AG04450 (cell line): ENCODE results near the gene KBTBD6. TPM values are rescaled to one million over a fixed set of nuclear protein-coding genes. Genes with fewer than 3 reads are reported as not detected.
"Not testable (repeated sequence)": the region's sequence is repeated elsewhere in the genome, so short reads cannot be mapped to it uniquely, and the experiment has no call there.

ENCODE experiments used
- CTCF ChIA-PET: fragments of 300-600, 350-600 bp; formaldehyde crosslinking; extraction: SDS; loops from one replicate; lab custom pipeline; 2022; ENCODE audit warnings: antibody characterized with exemption, inconsistent platforms; lab: Charles Lee
- POLR2A ChIA-PET: fragments of 350-600 bp; formaldehyde crosslinking; extraction: SDS; loops from one replicate; lab custom pipeline; 2021; ENCODE audit warnings: antibody characterized with exemption, inconsistent platforms; lab: Yijun Ruan, JAX
- DNase-seq: peaks from one replicate; pipeline ENCODE4 v3.0.0-alpha.2; 2011; ENCODE audit warnings: low read depth, low spot score
- H3K27ac ChIP-seq: one replicate; pipeline ENCODE4 v1.5.1; 2012; ENCODE audit warnings: low read depth, low read length, control low read depth
- H3K27me3 ChIP-seq: one replicate; pipeline ENCODE4 v1.6.0; 2012; ENCODE audit warnings: low read length; ENCODE audit not compliant: control insufficient read depth, insufficient read depth
- H3K4me3 ChIP-seq: 2 replicates; pipeline ENCODE4 v1.5.1; 2011; ENCODE audit warnings: mild to moderate bottlenecking, low read depth, low read length, control low read depth
- H3K9me3 ChIP-seq: 2 replicates; pipeline ENCODE4 v1.5.1; 2012; ENCODE audit warnings: low read length; ENCODE audit not compliant: control insufficient read depth, insufficient read depth
- CTCF ChIP-seq: IDR thresholded peaks from 2 replicates; pipeline ENCODE4 v1.5.1; 2011; ENCODE audit warnings: low read depth, low read length, control low read depth, inconsistent platforms
- polyA plus RNA-seq: library from polyadenylated mRNA; depleted of rRNA; stranded (reverse); fragments of >200 nt; gene quantifications from 2 replicates; pipeline ENCODE4 v1.2.3, GENCODE V29; 2011; rRNA removed
- small RNA-seq: library from RNA; depleted of rRNA; stranded (forward); fragments of <200 nt; gene quantifications from one replicate; pipeline ENCODE3, GENCODE V24; 2012; ENCODE audit warnings: low read depth; ENCODE audit not compliant: insufficient read length

KBTBD6 gene
- polyA plus RNA-seq, 1 experiment = 8.3 TPM

GRCh38 chr13:41098761-41099160 is 33.8 kb downstream of the KBTBD6 start:
- TF ChIP-seq CTCF = no peak
- CTCF ChIA-PET = no interaction called here
- H3K27ac ChIP-seq = no peak overlapping the region

DNA sequence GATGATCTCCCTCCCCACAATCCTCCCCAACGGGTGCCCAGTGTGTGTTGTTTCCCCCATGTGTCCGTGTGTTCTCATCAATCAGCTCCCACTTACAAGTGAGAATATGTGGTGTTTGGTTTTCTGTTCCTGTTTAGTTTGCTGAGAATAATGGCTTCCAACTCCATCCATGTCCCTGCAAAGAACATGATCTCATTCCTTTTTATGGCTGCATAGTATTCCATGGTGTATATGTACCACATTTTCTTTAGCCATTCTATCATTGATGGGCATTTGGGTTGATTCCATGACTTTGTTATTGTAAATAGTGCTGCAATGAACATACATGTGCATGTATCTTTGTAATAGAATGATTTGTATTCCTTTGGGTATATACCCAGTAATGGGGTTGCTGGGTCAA is 36.9 kb downstream of the KBTBD6 start:
- POLR2A ChIA-PET, H3K4me3 ChIP-seq, DNase-seq, H3K27ac ChIP-seq, H3K9me3 ChIP-seq, H3K27me3 ChIP-seq, CTCF ChIA-PET: not testable (repeated sequence)

More at GRCh38 chr13:41098761-41099160, 33.8 kb downstream of the KBTBD6 start:
- Histone ChIP-seq H3K9me3 (no peaks in the 10 kb centered on the region; the same call in 1 of the 2 replicates), H3K4me3 (no peak overlapping the region), H3K27me3 (no peaks in the 10 kb centered on the region)
- POLR2A ChIA-PET = no interaction called here
- DNase-seq = no peak

- no peaks in the 10 kb centered on the region for H3K27me3 ChIP-seq
- ChIA-PET POLR2A (no interaction called here), CTCF (no interaction called here)
- no peak overlapping the region for H3K27ac ChIP-seq
- H3K9me3 ChIP-seq = no peaks in the 10 kb centered on the region
- H3K4me3 ChIP-seq = no peak overlapping the region
- TF ChIP-seq CTCF = no peak
- no peak for DNase-seq
These were observed 46.5 kb downstream of the KBTBD6 start for GRCh38 chr13:41085961-41086585.

- CTCF ChIA-PET = no interaction called here
- no peak overlapping the region for H3K27ac ChIP-seq
- POLR2A ChIA-PET = no interaction called here
- no peak for TF ChIP-seq CTCF
- no peak for DNase-seq
- no peak overlapping the region for H3K4me3 ChIP-seq
- no peaks in the 10 kb centered on the region for H3K27me3 ChIP-seq
- H3K9me3 ChIP-seq = no peaks in the 10 kb centered on the region
These were observed 52.9 kb downstream of the KBTBD6 start for GRCh38 chr13:41079725-41080124.

Small RNA genes within 50 kb of the gene (small RNA-seq; reads per million reads assigned to genes)
- gene MIR3168 (not detected), gene RN7SL597P (not detected)

Other genes starting within 250 kb of the KBTBD6 start
- 37.8 and 46.8 TPM in 2 replicates for gene ELF1, start 113.5 kb downstream of the KBTBD6 start, polyA plus RNA-seq
- 11.9 and 18.3 TPM in 2 replicates for gene WBP4, start 71.3 kb downstream of the KBTBD6 start, polyA plus RNA-seq
- 5.6 and 6.9 TPM in 2 replicates for gene KBTBD7, start 61.8 kb upstream of the KBTBD6 start, polyA plus RNA-seq
- 11.2 and 14.6 TPM in 2 replicates for gene MTRF1, start 130.8 kb upstream of the KBTBD6 start, polyA plus RNA-seq
- gene NAA16, start 178.5 kb upstream of the KBTBD6 start, polyA plus RNA-seq = 11.9 and 14.9 TPM in 2 replicates